ENCODE data around the gene INSIG1.

The INSIG1 gene

GRCh38 chr7:155305231-155305904, 7.7 kb downstream of the INSIG1 start:
- DNase-seq, result no peak

GRCh38 chr7:155306673-155307470, 9.2 kb downstream of the INSIG1 start:
- no peak for DNase-seq

- no peak for DNase-seq
Observed at GRCh38 chr7:155308330-155309020, 10.8 kb downstream of the INSIG1 start.

- no peak for DNase-seq
Observed at GRCh38 chr7:155309021-155309338, 11.3 kb downstream of the INSIG1 start.

GRCh38 chr7:155310425-155311114, 12.9 kb downstream of the INSIG1 start:
- DNase-seq, result no peak

GRCh38 chr7:155311826-155312537, 14.3 kb downstream of the INSIG1 start:
- DNase-seq, result no peak

GRCh38 chr7:155312633-155313032, 15.0 kb downstream of the INSIG1 start:
- no peak for DNase-seq

GRCh38 chr7:155313096-155313495, 15.4 kb downstream of the INSIG1 start:
- no peak for DNase-seq

GRCh38 chr7:155315977-155316376, 18.3 kb downstream of the INSIG1 start:
- DNase-seq, result no peak

- no peak for DNase-seq
Observed at GRCh38 chr7:155316427-155317113, 18.9 kb downstream of the INSIG1 start.

- DNase-seq, result no peak
Observed at GRCh38 chr7:155317114-155317434, 19.4 kb downstream of the INSIG1 start.

- DNase-seq, result no peak
Observed at GRCh38 chr7:155318245-155318644, 20.6 kb downstream of the INSIG1 start.

- no peak for DNase-seq
Observed at GRCh38 chr7:155322530-155322929, 24.9 kb downstream of the INSIG1 start.

GRCh38 chr7:155323001-155323638, 25.4 kb downstream of the INSIG1 start:
- DNase-seq, result no peak

GRCh38 chr7:155324012-155324917, 26.6 kb downstream of the INSIG1 start:
- DNase-seq, result no peak

- DNase-seq, result no peak
Observed at GRCh38 chr7:155324918-155325235, 27.2 kb downstream of the INSIG1 start.

- DNase-seq, result no peak
Observed at GRCh38 chr7:155326385-155326784, 28.7 kb downstream of the INSIG1 start.

- no peak for DNase-seq
Observed at GRCh38 chr7:155327590-155328320, 30.1 kb downstream of the INSIG1 start.

- no peak for DNase-seq
Observed at GRCh38 chr7:155329225-155329624, 31.5 kb downstream of the INSIG1 start.

GRCh38 chr7:155331396-155331795, 33.7 kb downstream of the INSIG1 start:
- DNase-seq, result no peak

Measured in CD4-positive, alpha-beta T cell treated with Interleukin-12 subunit alpha and Interleukin-12 subunit beta, for 1 hour (primary cell).